B cell (primary cell): ENCODE data around the gene LIMK1. TPM values are rescaled to one million over a fixed set of nuclear protein-coding genes. Genes with fewer than 3 reads are reported as not detected.

Source experiments
- ATAC-seq: fragments of 200-7000 bp; cut with Tn5 transposase; one replicate; pipeline ENCODE4 v1.10.0; 2021; ENCODE audit warnings: low read depth, mild to moderate bottlenecking, moderate number of reproducible peaks, moderate library complexity
- CTCF ChIA-PET: fragments of 350-600 bp; sonication (Branson Sonifier 250); formaldehyde crosslinking; loops from one replicate; lab custom pipeline; 2021; ENCODE audit warnings: antibody characterized with exemption, inconsistent platforms; lab: Charles Lee
- POLR2A ChIA-PET: fragments of 350-600 bp; sonication (Branson Sonifier 250); formaldehyde crosslinking; loops from one replicate; lab custom pipeline; 2021; ENCODE audit warnings: antibody characterized with exemption; lab: Charles Lee
- DNase-seq: peaks from one replicate; pipeline ENCODE4 v3.0.0; 2013
- H2AFZ ChIP-seq: 2 replicates; pipeline ENCODE4 v1.6.1; 2012; ENCODE audit warnings: mild to moderate bottlenecking, low read depth, low read length; ENCODE audit not compliant: insufficient read depth, poor library complexity, severe bottlenecking
- H3K27ac ChIP-seq, 2 donors: 1 replicate in 1 of 2; 2 replicates in 1 of 2; pipeline ENCODE4 v1.5.1; 2012 to 2013; ENCODE audit warnings: low read length in 2 of 2, mild to moderate bottlenecking in 2 of 2, moderate library complexity in 1 of 2
- H3K27me3 ChIP-seq, 4 experiments: fragments of 200-600 bp in 1 of 4; sonication (generic) in 1 of 4; replicated peaks in 1 of 4; 1 replicate in 2 of 4; 2 replicates in 2 of 4; pipeline versions ENCODE4 v1.6.1 to v1.7.0; 2013 to 2016; ENCODE audit warnings: low read length in 3 of 4, mild to moderate bottlenecking in 2 of 4, mixed read lengths in 1 of 4, moderate library complexity in 1 of 4; ENCODE audit not compliant: insufficient read depth in 4 of 4, control insufficient read depth in 3 of 4; ENCODE audit errors: control extremely low read depth in 1 of 4
- H3K36me3 ChIP-seq, 2 experiments: replicated peaks in 1 of 2; 1 replicate in 1 of 2; 2 replicates in 1 of 2; pipeline versions ENCODE4 v1.6.1 to v1.7.1; 2013; ENCODE audit warnings: low read length in 1 of 2; ENCODE audit not compliant: insufficient read depth in 2 of 2, control insufficient read depth in 1 of 2; ENCODE audit errors: control extremely low read depth in 1 of 2, extremely low read depth in 1 of 2
- H3K4me1 ChIP-seq, 2 donors: fragments of 200-600 bp in 1 of 2; sonication (generic) in 1 of 2; 1 replicate in 1 of 2; 2 replicates in 1 of 2; pipeline versions ENCODE4 v1.5.1 to v1.6.1; 2013 to 2017; ENCODE audit warnings: low read length in 2 of 2; ENCODE audit not compliant: control insufficient read depth in 2 of 2, insufficient read depth in 2 of 2
- H3K4me2 ChIP-seq: replicated peaks from 2 replicates; pipeline ENCODE3; 2012; ENCODE audit warnings: mild to moderate bottlenecking, low read depth, low read length; ENCODE audit not compliant: poor library complexity, severe bottlenecking
- H3K4me3 ChIP-seq, 5 experiments: fragments of 200-600 bp in 1 of 5; sonication (generic) in 1 of 5; 1 replicate in 3 of 5; 2 replicates in 2 of 5; pipeline versions ENCODE4 v1.5.1 to v1.7.0; 2011 to 2016; ENCODE audit warnings: low read length in 4 of 5, mild to moderate bottlenecking in 4 of 5, low read depth in 2 of 5, control low read depth in 1 of 5, moderate library complexity in 1 of 5; ENCODE audit not compliant: insufficient read depth in 1 of 5; ENCODE audit errors: control extremely low read depth in 1 of 5, extremely low read depth in 1 of 5
- H3K79me2 ChIP-seq: fragments of 200-600 bp; sonication (generic); one replicate; pipeline ENCODE4 v1.6.0; 2016; ENCODE audit warnings: low read length; ENCODE audit not compliant: control insufficient read depth, insufficient read depth
- H3K9ac ChIP-seq: fragments of 200-600 bp; sonication (generic); 2 replicates; pipeline ENCODE4 v1.6.1; 2017; ENCODE audit warnings: mild to moderate bottlenecking, low read length, moderate library complexity
- H3K9me3 ChIP-seq, 3 donors: one replicate each; pipeline versions ENCODE4 v1.6.1 to v1.7.1; 2013; ENCODE audit warnings: low read length in 2 of 3; ENCODE audit not compliant: control insufficient read depth in 2 of 3, insufficient read depth in 1 of 3; ENCODE audit errors: control extremely low read depth in 1 of 3
- H4K20me1 ChIP-seq: 2 replicates; pipeline ENCODE4 v1.6.0; 2012; ENCODE audit warnings: mild to moderate bottlenecking, low read length; ENCODE audit not compliant: insufficient read depth, control insufficient read depth, poor library complexity, severe bottlenecking
- H3K27ac Mint-ChIP-seq: one replicate; pipeline ENCODE4 v1.8.0; 2021; ENCODE audit warnings: mixed read lengths
- H3K27me3 Mint-ChIP-seq: one replicate; pipeline ENCODE4 v1.8.0; 2021; ENCODE audit warnings: mixed read lengths
- H3K4me1 Mint-ChIP-seq: one replicate; pipeline ENCODE4 v1.8.0; 2021; ENCODE audit warnings: mixed read lengths
- H3K4me3 Mint-ChIP-seq: one replicate; pipeline ENCODE4 v1.8.0; 2021; ENCODE audit warnings: mixed read lengths
- H3K9me3 Mint-ChIP-seq: one replicate; pipeline ENCODE4 v1.8.0; 2022; ENCODE audit warnings: mixed read lengths; ENCODE audit not compliant: insufficient read depth
- EZH2 ChIP-seq: IDR thresholded peaks from 2 replicates; pipeline ENCODE4 v1.6.1; 2012; ENCODE audit warnings: borderline replicate concordance, low read depth, mild to moderate bottlenecking, moderate library complexity, low read length; ENCODE audit not compliant: insufficient read depth, poor library complexity, severe bottlenecking
- WGBS: methylation state at CpG from one replicate; pipeline ENCODE4 v1.1.5; 2013; ENCODE audit warnings: missing lambda C conversion rate; ENCODE audit not compliant: insufficient coverage; 5-methylcytosine and 5-hydroxymethylcytosine counted together
- intact Hi-C: fragments of 100-400 bp; cut with micrococcal nuclease; formaldehyde crosslinking; loops from one replicate; pipeline ENCODE4 v1.10.0; 2022
- polyA plus RNA-seq: library from polyadenylated mRNA; depleted of rRNA; stranded (reverse); fragments of >200 nt; gene quantifications from 2 replicates; pipeline ENCODE4 v1.2.3, GENCODE V29; 2012
- total RNA-seq, 2 donors: library from RNA; stranded (reverse); fragments of 120-200 nt in 1 of 2; gene quantifications; 1 replicate in 1 of 2; 2 replicates in 1 of 2; pipeline versions ENCODE4 v1.2.3 to v1.2.4, GENCODE V29; 2013 to 2022
- TF ChIP-seq, protein P1 (sequence below): fragments of 200-600 bp; IDR thresholded peaks from one replicate; pipeline ENCODE4 v1.8.0; 2022; ENCODE audit warnings: antibody characterized with exemption, mild to moderate bottlenecking

Gene LIMK1
- total and polyA plus RNA-seq, 2 donors (not counting 1 experiment from before 2014, with no cell fraction given), result 38.7 to 70.8 TPM

DNA sequence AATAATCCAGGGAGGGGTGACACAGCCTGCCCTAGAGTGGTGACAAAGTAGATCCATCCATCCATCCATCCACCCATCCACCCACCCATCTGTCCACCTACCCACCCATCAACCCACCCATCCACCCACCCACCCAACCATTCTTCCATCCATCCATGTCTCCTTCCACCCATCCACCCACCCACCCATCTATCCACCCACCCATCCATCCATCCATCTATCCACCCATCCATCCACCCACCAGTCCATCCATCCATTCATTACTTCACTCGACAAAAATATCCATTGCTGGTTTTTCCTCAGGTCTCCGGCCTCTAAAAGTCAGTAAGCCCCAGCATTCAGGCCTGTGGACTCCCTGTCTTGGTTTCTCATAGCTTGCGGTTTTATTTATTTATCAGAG, 12.5 kb upstream of the LIMK1 start:
- Histone ChIP-seq H3K4me3 (no peak overlapping the region), H3K27ac (no peak overlapping the region), H3K4me1 (peaks cover 0 to 3% of the 10 kb centered on the region in 2 donors), H3K79me2 (no peaks in the 10 kb centered on the region), H2AFZ (no peak overlapping the region), H3K9ac (no peak overlapping the region), H3K36me3 (no peaks in the 10 kb centered on the region), H3K27me3 (no peaks in the 10 kb centered on the region), H3K4me2 (no peak overlapping the region), H4K20me1 (no peaks in the 10 kb centered on the region), H3K9me3 (no peaks in the 10 kb centered on the region)
- Mint-ChIP-seq H3K27ac (no peak overlapping the region), H3K27me3 (no peaks in the 10 kb centered on the region), H3K4me3 (no peak overlapping the region), H3K9me3 (no peaks in the 10 kb centered on the region), H3K4me1 (no peaks in the 10 kb centered on the region)
- DNase-seq (no peak), ATAC-seq (no peak)
- ChIA-PET POLR2A (no interaction called here), CTCF (interaction anchor here (1.0 to 7.9 kb wide), 4 partner anchors 109 to 330 kb away, joined by 3 to 110 read pairs (median 40); no protein-coding TSS in a partner anchor)
- TF ChIP-seq, protein P1, sequence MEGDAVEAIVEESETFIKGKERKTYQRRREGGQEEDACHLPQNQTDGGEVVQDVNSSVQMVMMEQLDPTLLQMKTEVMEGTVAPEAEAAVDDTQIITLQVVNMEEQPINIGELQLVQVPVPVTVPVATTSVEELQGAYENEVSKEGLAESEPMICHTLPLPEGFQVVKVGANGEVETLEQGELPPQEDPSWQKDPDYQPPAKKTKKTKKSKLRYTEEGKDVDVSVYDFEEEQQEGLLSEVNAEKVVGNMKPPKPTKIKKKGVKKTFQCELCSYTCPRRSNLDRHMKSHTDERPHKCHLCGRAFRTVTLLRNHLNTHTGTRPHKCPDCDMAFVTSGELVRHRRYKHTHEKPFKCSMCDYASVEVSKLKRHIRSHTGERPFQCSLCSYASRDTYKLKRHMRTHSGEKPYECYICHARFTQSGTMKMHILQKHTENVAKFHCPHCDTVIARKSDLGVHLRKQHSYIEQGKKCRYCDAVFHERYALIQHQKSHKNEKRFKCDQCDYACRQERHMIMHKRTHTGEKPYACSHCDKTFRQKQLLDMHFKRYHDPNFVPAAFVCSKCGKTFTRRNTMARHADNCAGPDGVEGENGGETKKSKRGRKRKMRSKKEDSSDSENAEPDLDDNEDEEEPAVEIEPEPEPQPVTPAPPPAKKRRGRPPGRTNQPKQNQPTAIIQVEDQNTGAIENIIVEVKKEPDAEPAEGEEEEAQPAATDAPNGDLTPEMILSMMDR, result no peak
- TF ChIP-seq EZH2, result no peak
- intact Hi-C loops, result no loop called here
- WGBS, result 95% methylated on average over 3 of the region's 3 CpGs

DNA sequence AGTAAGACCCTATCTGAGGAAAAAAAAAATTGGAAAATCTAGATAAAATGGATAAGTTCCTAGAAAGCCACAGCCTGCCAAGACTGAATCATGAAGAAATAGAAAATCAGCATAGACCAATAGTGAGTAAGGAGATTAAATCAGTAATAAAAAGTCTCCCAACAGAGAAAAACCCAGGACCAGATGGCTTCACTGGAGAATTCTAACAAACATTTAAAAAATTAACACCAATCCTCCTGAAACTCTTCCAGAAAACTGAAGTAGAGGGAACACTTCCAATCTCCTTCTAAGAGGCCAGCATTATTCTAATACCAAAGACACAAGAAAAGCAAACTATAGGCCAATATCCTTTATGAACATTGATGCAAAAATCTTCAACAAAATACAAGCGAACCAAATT, 8.8 kb upstream of the LIMK1 start:
- no peak overlapping the region for H3K27ac Mint-ChIP-seq
- intact Hi-C loops, result no loop called here
- Histone ChIP-seq H3K4me2 (no peak overlapping the region), H3K9me3 (no peaks in the 10 kb centered on the region), H4K20me1 (no peaks in the 10 kb centered on the region), H3K27me3 (no peaks in the 10 kb centered on the region), H3K4me1 (no peaks in the 10 kb centered on the region), H3K27ac (no peak overlapping the region), H3K9ac (no peak overlapping the region), H3K36me3 (no peaks in the 10 kb centered on the region), H2AFZ (no peak overlapping the region), H3K4me3 (no peak overlapping the region), H3K79me2 (no peaks in the 10 kb centered on the region)
- H3K4me1 Mint-ChIP-seq, result no peaks in the 10 kb centered on the region
- H3K27me3 Mint-ChIP-seq, result no peaks in the 10 kb centered on the region
- ATAC-seq, result no peak
- no peak for DNase-seq
- ChIA-PET CTCF (interaction anchor here (0.6 kb wide), 1 partner anchor 42 kb away, joined by 3 read pairs; no protein-coding TSS in a partner anchor), POLR2A (no interaction called here)
- H3K9me3 Mint-ChIP-seq, result no peaks in the 10 kb centered on the region
- H3K4me3 Mint-ChIP-seq, result no peak overlapping the region
- no peak for TF ChIP-seq EZH2
- TF ChIP-seq, protein P1, result no peak
- no CpG with 5 or more reads among the region's 1 CpG for WGBS
